GM21390 (cell line): ENCODE measurements around the gene ZBED2.
A peak's percentile ranks its signal among the peaks of the same experiment; 100 is the strongest.
"Not testable (repeated sequence)": the region's sequence is repeated elsewhere in the genome, so short reads cannot be mapped to it uniquely, and the experiment has no call there.

Experiments
- ATAC-seq: cut with Tn5 transposase; IDR thresholded peaks from one replicate; pipeline ENCODE4 v1.9.1; 2021; ENCODE audit not compliant: unreplicated experiment

ZBED2 gene

DNA sequence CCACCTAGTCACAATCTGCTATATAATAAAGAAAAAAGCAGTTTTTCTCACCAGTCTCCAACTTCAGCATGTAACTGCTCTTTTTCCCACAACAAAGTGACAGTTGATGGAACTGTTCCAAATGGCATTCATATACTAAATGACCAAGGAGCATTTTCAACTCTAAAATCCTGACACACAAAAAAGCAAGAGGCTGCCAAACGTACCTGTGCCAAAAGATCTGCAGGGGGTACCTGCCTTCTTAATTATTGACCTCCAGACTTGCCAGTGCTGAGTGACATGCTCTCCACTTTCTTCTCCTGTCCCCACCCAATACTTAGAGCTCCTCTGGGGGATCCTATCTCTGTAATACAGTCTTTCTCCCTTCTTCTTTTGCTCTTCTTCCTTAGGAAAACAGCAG lies 18.0 kb downstream of the ZBED2 start:
- no peak for ATAC-seq

GRCh38 chr3:111571907-111572460 lies 23.2 kb downstream of the ZBED2 start:
- no peak for ATAC-seq

DNA sequence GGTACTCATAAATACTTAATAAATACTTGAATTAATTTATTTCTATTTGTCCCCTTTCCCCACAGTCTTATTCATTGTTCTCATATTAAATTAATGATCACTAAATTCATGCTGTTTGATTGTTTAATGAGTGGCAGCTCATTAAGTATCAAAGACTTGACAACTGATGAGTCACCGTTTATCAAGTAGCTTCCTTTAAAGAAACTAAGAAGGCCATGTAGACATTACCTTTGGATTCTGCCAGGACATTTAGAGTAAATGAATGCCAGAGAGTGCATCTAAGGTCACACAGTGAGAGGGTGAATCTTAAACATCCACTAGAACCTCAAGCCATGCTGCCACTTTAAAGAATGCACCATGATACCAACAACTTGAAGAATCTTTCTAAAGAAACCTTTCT lies 23.9 kb downstream of the ZBED2 start:
- no peak for ATAC-seq

GRCh38 chr3:111570404-111571030 lies 24.6 kb downstream of the ZBED2 start:
- ATAC-seq: no peak

DNA sequence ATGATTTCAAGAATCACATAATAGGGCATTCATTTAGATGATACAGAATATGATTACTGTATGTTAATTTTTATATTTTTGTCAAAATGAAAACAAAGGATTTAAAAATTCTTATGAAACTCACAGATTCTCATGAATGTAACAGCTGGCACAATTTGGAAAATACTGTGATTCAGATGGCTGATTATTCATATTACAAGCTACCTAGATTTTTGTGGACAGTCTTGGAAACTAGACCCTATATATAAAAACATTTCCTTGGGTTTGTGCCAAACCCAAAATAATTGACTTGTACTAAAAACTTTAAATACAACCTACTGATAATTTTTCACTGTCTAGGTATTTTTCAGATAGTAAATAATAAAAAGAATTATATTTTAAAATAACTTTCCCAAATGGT lies 26.2 kb downstream of the ZBED2 start:
- ATAC-seq: no peak

DNA sequence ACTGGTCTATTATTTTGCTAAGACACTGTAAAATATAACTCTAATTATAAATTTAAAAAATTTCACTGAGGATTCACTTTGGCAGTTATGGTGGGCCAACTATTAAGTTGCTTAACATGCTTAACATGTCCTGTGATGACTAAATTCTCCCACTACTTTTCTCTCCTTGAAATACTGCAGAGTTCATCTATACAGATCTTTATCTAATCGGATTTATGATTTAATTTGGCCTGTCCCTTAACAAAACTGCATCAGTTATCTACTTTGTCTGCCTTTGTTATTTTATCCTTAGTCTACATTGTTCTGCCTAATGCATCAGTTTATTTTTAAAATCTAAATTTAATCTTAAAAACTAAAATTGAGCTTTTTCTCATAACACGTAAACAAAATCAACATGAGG lies 26.8 kb downstream of the ZBED2 start:
- ATAC-seq: no peak

DNA sequence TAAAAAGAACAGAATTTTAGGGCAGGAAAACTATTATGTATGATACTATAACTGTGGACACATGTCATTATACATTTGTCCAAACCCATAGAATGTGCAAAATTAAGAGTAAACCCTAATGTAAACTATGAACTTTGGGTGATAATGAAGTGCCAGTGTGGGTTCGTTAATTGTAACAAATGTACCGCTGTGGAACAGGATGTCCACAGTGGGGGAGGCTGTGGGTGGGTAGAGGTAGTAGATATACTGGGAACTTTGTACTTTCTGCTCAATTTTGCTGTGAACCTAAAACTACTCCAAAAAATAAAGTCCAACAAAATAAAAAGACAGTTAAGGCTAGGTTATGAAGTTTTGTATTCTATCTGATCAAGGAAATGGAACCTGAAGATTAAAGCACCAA lies 28.3 kb downstream of the ZBED2 start:
- no peak for ATAC-seq

DNA sequence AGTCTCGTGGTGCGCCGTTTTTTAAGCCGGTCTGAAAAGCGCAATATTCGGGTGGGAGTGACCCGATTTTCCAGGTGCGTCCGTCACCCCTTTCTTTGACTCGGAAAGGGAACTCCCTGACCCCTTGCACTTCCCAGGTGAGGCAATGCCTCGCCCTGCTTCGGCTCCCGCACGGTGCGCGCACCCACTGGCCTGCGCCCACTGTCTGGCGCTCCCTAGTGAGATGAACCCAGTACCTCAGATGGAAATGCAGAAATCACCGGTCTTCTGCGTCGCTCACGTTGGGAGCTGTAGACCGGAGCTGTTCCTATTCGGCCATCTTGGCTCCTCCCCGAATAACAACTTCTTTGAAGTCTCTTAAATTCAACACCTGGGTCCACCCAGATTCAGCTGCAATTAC lies 33.2 kb downstream of the ZBED2 start:
- ATAC-seq: not testable (repeated sequence)

DNA sequence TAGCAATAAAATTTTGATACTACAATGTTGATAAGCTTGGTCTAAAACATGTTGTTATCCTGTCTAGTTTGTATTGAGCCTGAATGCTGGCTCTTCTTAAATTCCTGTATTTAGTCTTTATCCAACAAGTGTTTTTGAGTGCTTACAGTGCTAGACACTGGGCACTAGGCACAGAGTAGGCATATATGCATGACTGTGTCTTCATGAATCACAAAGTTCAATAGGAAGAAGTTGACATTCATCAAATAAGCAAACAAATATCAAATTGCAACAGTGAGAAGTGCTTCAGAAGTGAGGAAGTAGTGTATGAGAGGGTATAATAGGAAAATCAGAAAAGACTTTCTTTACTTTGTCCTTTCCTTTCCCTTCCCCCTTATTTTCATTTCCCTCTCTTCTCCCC lies 46.4 kb downstream of the ZBED2 start:
- ATAC-seq: no peak

GRCh38 chr3:111548092-111548491 lies 47.1 kb downstream of the ZBED2 start:
- ATAC-seq: peak; percentile 66

- ATAC-seq: peak; percentile 84
Measured at GRCh38 chr3:111547631-111548030, 47.5 kb downstream of the ZBED2 start.

DNA sequence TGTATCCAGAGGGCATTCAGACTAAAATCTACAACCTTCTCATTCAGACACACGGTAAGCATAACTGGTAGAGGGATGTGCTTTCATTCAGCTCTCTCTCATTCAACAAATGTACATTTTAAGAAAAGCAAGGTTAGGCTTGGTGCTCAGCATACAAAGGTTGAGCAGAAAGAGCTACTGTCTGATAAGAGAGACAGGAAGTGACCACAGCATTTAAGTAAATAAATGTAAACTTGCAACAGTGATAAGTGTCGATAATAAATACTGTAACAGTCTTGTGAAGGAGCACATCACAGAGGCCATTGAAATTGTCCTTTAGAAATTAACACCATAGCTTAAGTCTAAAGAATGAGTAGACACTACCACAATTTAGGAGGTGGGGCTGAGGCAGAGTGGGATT lies 49.8 kb downstream of the ZBED2 start:
- no peak for ATAC-seq
